CD4-positive, alpha-beta T cell treated with Interleukin-12 subunit alpha and Interleukin-12 subunit beta, for 1 hour (primary cell): Measurements from ENCODE around the gene ERG.

Source experiments
- DNase-seq: peaks from one replicate; pipeline ENCODE4 v3.0.0-alpha.2; 2020

ERG gene

GRCh38 chr21:38496224-38496623 lies 2.1 kb downstream of the ERG start:
- no peak for DNase-seq

GRCh38 chr21:38495696-38496095 lies 2.6 kb downstream of the ERG start:
- DNase-seq, result no peak

GRCh38 chr21:38495242-38495641 lies 3.0 kb downstream of the ERG start:
- DNase-seq, result no peak

DNA sequence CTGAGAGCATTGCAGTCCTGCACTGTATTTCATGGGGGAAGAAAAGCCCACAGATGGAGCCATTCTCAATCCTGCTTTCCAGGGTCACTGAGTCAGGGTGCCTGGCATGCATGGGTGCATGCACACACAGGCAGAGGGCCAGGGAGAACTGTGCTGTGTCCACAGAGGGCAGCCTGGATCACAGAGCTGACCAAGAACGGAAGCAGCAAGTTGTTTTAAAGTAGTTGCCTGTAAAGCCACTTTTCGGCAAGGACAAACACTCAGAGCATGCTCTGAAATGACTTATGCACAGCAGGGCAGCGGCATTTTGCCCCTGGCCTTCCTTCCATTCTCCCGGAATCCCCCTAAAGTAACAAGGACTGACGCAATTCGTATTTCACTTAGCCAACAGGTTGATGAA lies 3.6 kb downstream of the ERG start:
- no peak for DNase-seq

DNA sequence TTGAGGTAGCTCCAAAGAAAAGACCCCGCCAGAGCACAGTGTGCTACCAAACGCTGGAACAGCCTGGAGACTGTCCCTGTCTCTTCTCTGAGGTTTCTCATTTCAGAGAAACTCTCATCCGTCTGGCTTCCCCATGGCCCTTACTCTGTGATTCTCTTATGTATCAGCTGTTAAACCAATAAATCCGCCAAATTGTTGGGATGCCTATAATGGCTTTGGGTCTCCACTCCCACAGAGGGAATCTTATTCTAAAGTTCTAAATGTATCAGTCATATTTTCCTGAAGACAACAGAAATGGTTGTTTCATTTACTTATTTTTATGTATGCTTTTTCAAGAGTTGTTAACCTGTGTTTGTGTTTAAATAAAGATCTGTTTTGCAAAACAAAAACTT lies 4.0 kb downstream of the ERG start:
- no peak for DNase-seq

GRCh38 chr21:38493549-38494250 lies 4.6 kb downstream of the ERG start:
- no peak for DNase-seq

DNA sequence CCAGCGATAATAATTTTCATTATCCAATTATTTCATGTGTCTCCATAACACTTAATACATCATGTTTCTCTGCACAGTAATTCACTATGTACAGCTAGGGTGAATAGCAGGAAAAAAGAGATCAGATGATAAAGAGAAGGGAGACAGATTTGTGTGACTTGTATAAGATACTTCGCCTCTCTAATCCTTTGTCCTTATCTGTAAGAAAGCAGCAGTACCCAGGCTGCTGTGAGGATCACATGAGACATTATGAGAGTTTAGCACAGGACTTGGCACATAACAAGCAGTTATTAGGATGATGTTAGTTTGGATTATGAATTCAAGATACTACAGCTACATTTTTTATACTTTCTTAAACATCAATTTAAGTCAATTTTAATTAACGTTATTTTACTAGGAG lies 6.3 kb downstream of the ERG start:
- no peak for DNase-seq

GRCh38 chr21:38491536-38491935 lies 6.7 kb downstream of the ERG start:
- DNase-seq, result no peak

DNA sequence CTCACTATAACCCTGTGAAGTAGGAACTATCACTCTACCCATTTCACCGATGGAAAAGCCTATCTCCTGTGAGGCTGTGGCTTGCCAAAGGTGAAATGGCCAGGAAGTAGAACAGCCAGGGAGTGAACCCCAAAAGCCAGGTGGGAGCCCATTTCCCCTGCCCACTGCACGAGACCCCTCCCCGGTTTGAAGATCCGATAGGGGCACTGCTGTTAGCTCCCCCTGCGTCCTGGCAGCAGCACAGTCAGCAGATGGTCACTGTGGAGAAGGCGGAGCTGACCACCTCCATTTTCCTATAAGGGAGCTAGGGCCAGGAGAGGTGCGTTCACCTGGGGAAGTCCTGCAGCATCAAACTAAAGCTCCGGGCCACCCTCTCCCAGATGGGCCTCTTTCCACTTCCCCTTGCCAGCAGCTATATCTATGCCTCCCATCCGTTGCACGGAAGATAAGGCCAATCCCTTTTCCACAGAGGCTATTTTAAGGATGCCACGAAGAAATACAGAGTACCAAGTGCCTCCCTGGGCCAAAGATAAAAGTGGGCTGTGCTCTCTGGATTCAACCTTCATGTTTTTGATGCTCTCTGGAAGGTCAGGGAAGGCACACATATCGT lies 7.8 kb downstream of the ERG start:
- no peak for DNase-seq

- DNase-seq, result no peak
Observed at GRCh38 chr21:38489729-38490128, 8.5 kb downstream of the ERG start.

DNA sequence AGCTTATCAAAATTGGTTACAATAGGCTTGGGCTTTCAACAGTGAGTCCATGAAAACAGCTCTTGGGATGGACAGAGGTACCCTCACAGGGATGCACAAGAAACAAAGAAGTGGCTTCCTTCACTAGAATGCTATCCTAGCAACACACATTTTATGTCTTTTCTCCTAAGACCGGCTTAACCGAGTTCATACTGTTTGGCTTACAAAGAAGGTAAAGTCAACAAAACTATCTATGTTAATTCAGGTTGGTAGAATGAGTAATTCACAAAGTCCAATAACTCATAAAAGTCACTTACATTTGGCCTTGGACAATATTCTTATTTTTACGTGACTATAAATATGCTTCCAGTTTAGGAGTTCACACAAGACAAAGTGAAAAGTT lies 9.0 kb downstream of the ERG start:
- DNase-seq, result no peak

GRCh38 chr21:38488640-38489270 lies 9.5 kb downstream of the ERG start:
- no peak for DNase-seq

- DNase-seq, result no peak
Observed at GRCh38 chr21:38487901-38488639, 10.2 kb downstream of the ERG start.

GRCh38 chr21:38486706-38487105 lies 11.6 kb downstream of the ERG start:
- DNase-seq, result no peak

GRCh38 chr21:38486221-38486620 lies 12.1 kb downstream of the ERG start:
- DNase-seq, result no peak

GRCh38 chr21:38479641-38480525 lies 18.4 kb downstream of the ERG start:
- DNase-seq, result no peak

DNA sequence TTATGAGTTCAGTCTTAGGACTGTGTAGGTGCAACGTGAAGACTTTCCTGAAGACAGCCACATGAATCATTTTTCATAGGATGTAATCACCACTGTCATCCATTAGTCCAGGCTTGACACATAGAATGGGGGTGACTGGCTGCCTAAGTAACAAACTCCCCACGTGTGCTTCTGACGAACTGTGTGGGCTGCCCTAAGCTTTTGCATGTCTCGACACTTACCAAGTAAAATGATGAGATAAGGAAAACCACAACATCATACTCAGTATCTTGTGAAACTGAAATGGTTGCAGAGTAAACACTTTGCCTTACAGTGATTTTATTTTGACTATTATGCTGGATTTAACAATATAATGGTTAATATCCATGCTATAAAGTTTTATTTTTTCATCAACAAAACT lies 19.5 kb downstream of the ERG start:
- DNase-seq, result no peak

- DNase-seq, result no peak
Observed at GRCh38 chr21:38477226-38477625, 21.1 kb downstream of the ERG start.

GRCh38 chr21:38476385-38476784 lies 21.9 kb downstream of the ERG start:
- no peak for DNase-seq

DNA sequence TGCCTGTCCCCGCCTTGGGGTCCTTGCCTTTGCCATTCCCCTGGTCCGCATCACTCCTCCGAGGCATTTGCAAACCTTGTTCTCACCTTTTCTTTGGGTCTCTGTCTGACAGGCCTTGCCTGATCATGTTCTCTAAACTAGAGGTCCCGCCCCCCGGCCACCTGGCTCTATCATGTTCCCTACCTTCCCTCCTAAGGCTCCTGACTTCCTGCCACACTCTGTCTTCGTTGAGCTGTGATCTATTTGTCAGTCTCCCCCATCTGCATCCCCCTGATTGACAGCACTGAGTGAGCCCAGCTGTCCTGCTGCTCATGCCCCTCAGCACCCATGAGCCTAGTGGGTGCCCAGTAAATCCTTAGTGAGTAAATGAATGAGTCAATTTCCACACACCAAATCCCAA lies 22.8 kb downstream of the ERG start:
- no peak for DNase-seq

- DNase-seq, result no peak
Observed at GRCh38 chr21:38474796-38475195, 23.5 kb downstream of the ERG start.

DNA sequence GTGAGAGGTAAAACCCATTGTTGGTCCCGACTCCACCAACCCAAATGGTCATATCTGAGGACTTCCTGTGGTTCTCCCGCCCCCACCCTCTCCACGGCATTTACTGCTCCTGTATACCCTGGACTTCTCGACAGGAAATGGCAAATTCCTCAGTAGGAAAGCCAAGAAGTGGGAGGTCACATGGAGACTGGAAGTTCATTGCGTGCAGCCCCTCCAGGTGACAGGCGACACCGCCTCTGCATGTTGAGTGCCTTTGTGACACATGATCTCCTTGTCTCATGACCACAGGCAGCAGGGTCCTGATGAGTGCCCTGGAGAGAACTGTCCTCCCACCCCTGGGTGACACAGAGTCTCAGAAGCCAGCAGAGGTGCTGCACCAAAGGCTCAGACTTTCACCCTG lies 24.2 kb downstream of the ERG start:
- no peak for DNase-seq
